ENCODE data around the gene ITPR3.

Gene ITPR3

DNA sequence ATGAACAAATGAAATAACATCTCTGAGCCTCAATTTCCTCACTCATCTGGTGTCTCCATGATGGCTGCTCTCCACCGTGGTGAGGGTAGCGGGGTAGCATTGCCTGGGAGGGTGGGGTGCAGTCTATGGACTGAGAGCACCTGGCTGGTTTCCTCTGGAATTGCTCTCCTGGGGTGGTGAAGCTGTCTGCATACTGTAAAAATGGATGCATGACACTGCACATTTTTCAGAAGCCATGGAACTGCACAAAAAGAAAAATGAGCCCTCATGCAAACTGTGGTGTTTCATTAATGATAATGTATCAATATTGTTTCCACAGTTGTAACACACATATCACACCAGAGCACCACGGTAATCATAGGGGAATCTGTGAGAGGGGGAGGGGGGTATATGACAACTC, 12.1 kb upstream of the ITPR3 start:
- Histone ChIP-seq H3K4me3 (ENCODE audit: low read length) (no peak overlapping the region), H3K27me3 (ENCODE audit: control insufficient read depth, insufficient read depth, low read length) (peaks cover 2% of the 10 kb centered on the region), H3K36me3 (ENCODE audit: control insufficient read depth, insufficient read depth, low read length) (no peaks in the 10 kb centered on the region), H3K4me1 (ENCODE audit: control insufficient read depth, insufficient read depth, low read length) (no peaks in the 10 kb centered on the region), H3K9ac (ENCODE audit: low read length) (no peak overlapping the region), H3K27ac (ENCODE audit: low read depth, low read length) (no peak overlapping the region)

DNA sequence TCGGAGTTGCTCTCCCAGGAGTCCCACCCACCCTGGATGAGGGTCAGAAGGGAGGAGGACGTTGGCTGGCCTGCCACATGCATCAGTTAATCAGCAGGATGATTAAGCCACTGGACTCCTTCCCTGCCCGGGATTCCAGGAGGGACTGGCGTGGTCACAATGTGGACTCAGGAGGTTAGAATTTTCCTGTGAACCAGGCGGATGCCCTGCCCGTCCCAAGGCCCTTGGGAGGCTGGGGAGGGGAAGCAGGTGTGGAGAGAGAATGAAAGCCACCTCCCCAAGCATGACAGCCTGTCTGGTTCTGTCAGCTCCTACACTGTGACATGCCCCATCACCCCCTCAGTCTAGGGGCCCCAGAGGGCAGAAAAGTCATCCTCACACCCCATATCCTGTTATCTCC, 11.6 kb upstream of the ITPR3 start:
- Histone ChIP-seq H3K27ac (ENCODE audit: low read depth, low read length) (peak overlapping the region; percentile 40), H3K9ac (ENCODE audit: low read length) (no peak overlapping the region)

GRCh38 chr6:33610067-33610466, 11.1 kb upstream of the ITPR3 start:
- H3K9ac ChIP-seq (ENCODE audit: low read length) = no peak overlapping the region
- no peaks in the 10 kb centered on the region for H3K36me3 ChIP-seq (ENCODE audit: control insufficient read depth, insufficient read depth, low read length)
- H3K4me3 ChIP-seq (ENCODE audit: low read length) = no peak overlapping the region
- H3K27ac ChIP-seq (ENCODE audit: low read depth, low read length) = peak overlapping the region; percentile 40
- H3K4me1 ChIP-seq (ENCODE audit: control insufficient read depth, insufficient read depth, low read length) = no peaks in the 10 kb centered on the region
- H3K27me3 ChIP-seq (ENCODE audit: control insufficient read depth, insufficient read depth, low read length) = peaks cover 2% of the 10 kb centered on the region

More for the DNA sequence above, 11.6 kb upstream of the ITPR3 start:
- Histone ChIP-seq H3K4me1 (ENCODE audit: control insufficient read depth, insufficient read depth, low read length) (no peaks in the 10 kb centered on the region), H3K27me3 (ENCODE audit: control insufficient read depth, insufficient read depth, low read length) (peaks cover 2% of the 10 kb centered on the region), H3K4me3 (ENCODE audit: low read length) (no peak overlapping the region), H3K36me3 (ENCODE audit: control insufficient read depth, insufficient read depth, low read length) (no peaks in the 10 kb centered on the region)

DNA sequence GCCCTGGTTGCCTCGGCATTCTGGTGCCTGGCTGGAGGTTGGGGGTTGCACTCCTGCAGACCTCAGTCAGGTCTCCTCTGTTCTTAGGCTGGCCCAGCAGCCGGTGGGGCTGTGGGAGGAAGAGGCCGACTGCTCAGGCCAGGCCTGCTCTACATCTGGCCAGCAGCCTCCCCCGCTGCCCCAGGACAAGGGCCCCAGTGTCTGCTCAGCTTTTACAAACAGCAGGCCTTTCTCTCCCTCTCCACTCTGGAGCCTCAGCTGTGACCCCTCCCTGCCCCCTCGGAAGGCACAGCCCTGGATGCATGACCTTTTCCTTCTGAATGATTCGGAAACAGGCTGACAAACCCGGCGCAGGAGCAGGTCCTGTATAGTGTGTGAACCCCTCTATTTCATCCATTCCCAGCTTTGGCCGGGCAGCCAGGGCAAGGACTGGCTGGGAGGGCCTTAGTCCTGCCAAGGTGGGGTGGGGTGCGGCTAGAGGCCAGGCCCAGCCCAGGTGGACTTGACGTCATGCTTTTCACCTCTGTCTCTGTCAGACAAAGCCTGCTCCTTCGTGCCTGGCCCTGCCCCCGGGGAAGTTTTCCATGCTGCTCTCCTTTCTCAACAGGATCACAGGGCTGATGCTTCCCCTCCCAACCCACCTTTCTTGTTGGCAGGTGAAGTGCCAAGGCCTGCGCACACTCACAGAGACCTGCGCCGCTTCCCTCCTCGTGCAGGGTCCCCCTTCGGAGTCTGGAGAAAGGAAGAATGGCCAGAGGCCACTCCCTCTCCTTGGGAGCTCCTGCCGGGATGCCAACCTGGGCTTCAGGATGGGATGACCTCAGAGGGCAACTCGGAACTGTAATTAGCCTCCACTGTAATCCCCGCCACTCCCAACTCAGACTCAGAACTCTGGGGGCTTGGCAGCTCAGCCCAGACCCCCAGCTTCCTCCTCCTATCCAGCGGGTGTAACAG, 10.1 kb upstream of the ITPR3 start:
- no peaks in the 10 kb centered on the region for H3K4me1 ChIP-seq (ENCODE audit: control insufficient read depth, insufficient read depth, low read length)
- no peak overlapping the region for H3K4me3 ChIP-seq (ENCODE audit: low read length)
- H3K36me3 ChIP-seq (ENCODE audit: control insufficient read depth, insufficient read depth, low read length) = no peaks in the 10 kb centered on the region
- H3K27me3 ChIP-seq (ENCODE audit: control insufficient read depth, insufficient read depth, low read length) = peaks cover 2% of the 10 kb centered on the region
- peak overlapping the region; percentile 50 for H3K27ac ChIP-seq (ENCODE audit: low read depth, low read length)
- H3K9ac ChIP-seq (ENCODE audit: low read length) = no peak overlapping the region

GRCh38 chr6:33613146-33613794, 7.9 kb upstream of the ITPR3 start:
- no peaks in the 10 kb centered on the region for H3K36me3 ChIP-seq (ENCODE audit: control insufficient read depth, insufficient read depth, low read length)
- no peak overlapping the region for H3K4me3 ChIP-seq (ENCODE audit: low read length)
- H3K27me3 ChIP-seq (ENCODE audit: control insufficient read depth, insufficient read depth, low read length) = peaks cover 2% of the 10 kb centered on the region
- no peaks in the 10 kb centered on the region for H3K4me1 ChIP-seq (ENCODE audit: control insufficient read depth, insufficient read depth, low read length)
- H3K27ac ChIP-seq (ENCODE audit: low read depth, low read length) = peak overlapping the region; percentile 22
- H3K9ac ChIP-seq (ENCODE audit: low read length) = no peak overlapping the region

DNA sequence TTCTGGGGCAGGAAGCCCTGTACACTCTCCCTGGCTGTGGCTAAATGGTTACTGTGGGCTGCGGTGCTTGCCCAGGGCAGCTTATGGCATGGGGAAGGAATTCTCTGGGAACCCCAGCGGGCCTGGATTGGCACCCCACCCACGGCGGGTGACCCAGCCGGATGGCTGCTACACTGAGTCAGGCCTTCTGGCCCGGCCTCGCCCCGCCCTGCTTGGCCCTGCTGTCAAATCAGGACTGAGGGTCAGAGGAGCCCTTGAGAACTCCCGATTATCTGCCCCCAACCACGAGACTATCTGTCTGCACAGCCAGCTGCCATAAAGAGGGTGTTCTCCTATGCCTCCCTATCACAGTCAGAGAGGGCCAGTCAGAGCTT, 7.3 kb upstream of the ITPR3 start:
- Histone ChIP-seq H3K27ac (ENCODE audit: low read depth, low read length) (peak overlapping the region; percentile 22), H3K4me1 (ENCODE audit: control insufficient read depth, insufficient read depth, low read length) (no peaks in the 10 kb centered on the region), H3K27me3 (ENCODE audit: control insufficient read depth, insufficient read depth, low read length) (peaks cover 2% of the 10 kb centered on the region), H3K36me3 (ENCODE audit: control insufficient read depth, insufficient read depth, low read length) (no peaks in the 10 kb centered on the region), H3K9ac (ENCODE audit: low read length) (no peak overlapping the region), H3K4me3 (ENCODE audit: low read length) (no peak overlapping the region)

DNA sequence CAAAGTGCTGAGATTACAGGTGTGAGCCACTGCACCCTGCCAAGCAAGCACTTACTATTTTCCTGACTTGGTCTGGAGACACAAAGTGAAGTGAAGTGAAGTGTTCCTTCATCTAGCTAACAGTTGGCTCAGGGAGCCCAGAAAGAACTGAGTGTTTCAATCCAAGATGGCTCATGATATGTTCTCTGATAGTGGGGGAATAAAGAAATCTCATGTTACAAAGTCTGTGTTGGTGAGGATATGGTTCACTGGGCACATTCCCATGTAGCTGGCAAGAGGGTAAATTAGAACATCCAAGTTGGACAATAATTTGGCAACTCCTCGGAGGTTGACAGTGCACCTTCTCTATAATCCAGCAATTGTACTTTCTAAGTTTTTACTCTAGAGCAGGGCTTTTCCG, 5.0 kb upstream of the ITPR3 start:
- no peaks in the 10 kb centered on the region for H3K4me1 ChIP-seq (ENCODE audit: control insufficient read depth, insufficient read depth, low read length)
- no peaks in the 10 kb centered on the region for H3K27me3 ChIP-seq (ENCODE audit: control insufficient read depth, insufficient read depth, low read length)
- H3K4me3 ChIP-seq (ENCODE audit: low read length) = no peak overlapping the region
- no peaks in the 10 kb centered on the region for H3K36me3 ChIP-seq (ENCODE audit: control insufficient read depth, insufficient read depth, low read length)
- H3K27ac ChIP-seq (ENCODE audit: low read depth, low read length) = no peak overlapping the region
- no peak overlapping the region for H3K9ac ChIP-seq (ENCODE audit: low read length)

DNA sequence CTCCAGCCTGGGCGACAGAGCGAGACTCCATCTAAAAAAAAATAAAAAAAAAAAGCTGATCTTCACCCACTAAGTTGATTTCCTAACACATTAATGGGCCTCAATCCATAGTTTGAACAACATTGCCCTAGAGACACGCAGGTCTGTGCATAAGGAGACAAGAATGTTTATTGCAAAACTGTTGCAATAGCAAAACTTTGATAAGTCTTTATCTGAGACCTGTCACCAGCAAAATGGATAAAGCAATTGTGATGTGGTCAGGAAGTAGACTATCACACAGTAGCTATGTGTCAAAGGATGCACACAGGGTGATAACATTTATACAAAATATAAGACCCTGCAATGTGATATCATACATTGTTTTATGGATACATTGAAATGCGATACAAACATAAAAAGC, 4.2 kb upstream of the ITPR3 start:
- Histone ChIP-seq H3K36me3 (ENCODE audit: control insufficient read depth, insufficient read depth, low read length) (no peaks in the 10 kb centered on the region), H3K27me3 (ENCODE audit: control insufficient read depth, insufficient read depth, low read length) (peaks cover 5% of the 10 kb centered on the region), H3K27ac (ENCODE audit: low read depth, low read length) (no peak overlapping the region), H3K9ac (ENCODE audit: low read length) (no peak overlapping the region), H3K4me3 (ENCODE audit: low read length) (no peak overlapping the region), H3K4me1 (ENCODE audit: control insufficient read depth, insufficient read depth, low read length) (peaks cover 2% of the 10 kb centered on the region)

DNA sequence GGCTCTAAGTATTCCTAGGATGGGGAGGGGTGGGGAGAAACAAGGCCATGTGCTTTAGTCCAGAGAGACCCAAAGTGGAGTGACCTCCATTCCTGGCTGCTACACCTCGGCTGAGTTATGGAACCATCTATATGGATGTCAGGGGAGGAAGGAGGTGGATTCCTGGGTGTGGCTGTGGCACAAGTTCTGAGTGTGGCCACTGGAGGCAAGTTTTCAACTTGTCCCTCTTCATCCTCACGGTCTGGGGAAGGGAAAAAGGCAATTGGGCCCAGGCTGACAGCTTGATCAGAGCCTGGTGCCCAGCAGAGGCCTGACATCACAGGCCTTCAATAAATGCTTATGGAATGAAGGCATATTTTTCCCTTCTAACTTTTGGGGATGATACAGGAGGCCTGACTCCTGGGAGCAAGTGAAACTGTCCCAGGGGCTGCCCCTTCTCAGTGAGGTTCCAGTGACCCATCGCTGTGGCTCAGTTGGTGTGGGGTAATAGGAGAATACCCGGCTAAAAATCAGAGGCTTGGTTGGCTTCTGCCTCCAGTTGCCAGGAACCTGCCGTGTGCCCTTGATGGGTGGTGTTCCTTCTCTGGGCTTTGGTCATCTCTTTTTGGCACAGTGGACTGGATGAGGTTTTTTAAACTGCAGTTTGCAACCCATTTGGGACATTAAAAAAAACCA, 1.8 kb upstream of the ITPR3 start:
- Histone ChIP-seq H3K4me3 (ENCODE audit: low read length) (no peak overlapping the region), H3K27me3 (ENCODE audit: control insufficient read depth, insufficient read depth, low read length) (peaks cover 9% of the 10 kb centered on the region)

DNA sequence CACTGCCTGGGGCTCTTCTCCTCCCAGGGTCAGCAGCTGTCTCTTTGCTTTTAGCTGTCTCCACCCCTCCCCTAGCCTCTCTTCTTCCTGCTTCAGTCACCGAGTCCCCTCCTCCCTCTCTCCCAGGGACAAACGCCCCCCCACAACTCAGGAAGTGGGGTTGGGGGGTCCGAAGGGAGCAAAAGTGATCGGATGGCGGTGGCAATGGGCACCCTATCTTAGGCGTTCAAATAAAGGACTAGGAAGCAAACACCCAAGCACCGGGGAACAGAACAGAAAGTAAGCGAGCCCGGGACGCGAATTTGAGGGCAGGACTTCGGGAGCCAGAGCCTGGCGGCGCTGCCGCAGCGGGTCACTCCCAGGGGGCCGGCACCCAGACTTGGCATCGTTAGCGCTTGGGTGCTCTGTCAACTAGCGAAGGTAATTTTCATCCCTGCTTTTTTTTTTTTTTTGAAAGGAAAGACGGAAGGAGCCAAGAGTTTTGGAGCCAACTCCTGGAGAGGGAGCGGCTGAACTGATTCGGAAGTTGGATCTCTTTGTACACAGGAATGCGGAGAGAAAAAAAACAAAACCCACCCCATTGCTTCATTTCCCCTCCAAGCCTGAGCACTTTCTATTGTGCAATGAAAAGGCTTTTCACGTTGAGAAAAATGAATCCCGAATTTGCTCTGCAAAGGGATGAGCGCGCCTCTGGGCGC, 815 bp upstream of the ITPR3 start:
- Histone ChIP-seq H3K27ac (ENCODE audit: low read depth, low read length) (peak overlapping the region; percentile 34), H3K27me3 (ENCODE audit: control insufficient read depth, insufficient read depth, low read length) (peaks cover 9% of the 10 kb centered on the region), H3K9ac (ENCODE audit: low read length) (peak overlapping the region; percentile 29), H3K4me3 (ENCODE audit: low read length) (peak overlapping the region; percentile 70), H3K36me3 (ENCODE audit: control insufficient read depth, insufficient read depth, low read length) (no peaks in the 10 kb centered on the region), H3K4me1 (ENCODE audit: control insufficient read depth, insufficient read depth, low read length) (peaks cover 3% of the 10 kb centered on the region)

More for the DNA sequence above, 1.8 kb upstream of the ITPR3 start:
- H3K36me3 ChIP-seq (ENCODE audit: control insufficient read depth, insufficient read depth, low read length) = no peaks in the 10 kb centered on the region
- H3K9ac ChIP-seq (ENCODE audit: low read length) = no peak overlapping the region
- H3K27ac ChIP-seq (ENCODE audit: low read depth, low read length) = no peak overlapping the region
- peaks cover 3% of the 10 kb centered on the region for H3K4me1 ChIP-seq (ENCODE audit: control insufficient read depth, insufficient read depth, low read length)

DNA sequence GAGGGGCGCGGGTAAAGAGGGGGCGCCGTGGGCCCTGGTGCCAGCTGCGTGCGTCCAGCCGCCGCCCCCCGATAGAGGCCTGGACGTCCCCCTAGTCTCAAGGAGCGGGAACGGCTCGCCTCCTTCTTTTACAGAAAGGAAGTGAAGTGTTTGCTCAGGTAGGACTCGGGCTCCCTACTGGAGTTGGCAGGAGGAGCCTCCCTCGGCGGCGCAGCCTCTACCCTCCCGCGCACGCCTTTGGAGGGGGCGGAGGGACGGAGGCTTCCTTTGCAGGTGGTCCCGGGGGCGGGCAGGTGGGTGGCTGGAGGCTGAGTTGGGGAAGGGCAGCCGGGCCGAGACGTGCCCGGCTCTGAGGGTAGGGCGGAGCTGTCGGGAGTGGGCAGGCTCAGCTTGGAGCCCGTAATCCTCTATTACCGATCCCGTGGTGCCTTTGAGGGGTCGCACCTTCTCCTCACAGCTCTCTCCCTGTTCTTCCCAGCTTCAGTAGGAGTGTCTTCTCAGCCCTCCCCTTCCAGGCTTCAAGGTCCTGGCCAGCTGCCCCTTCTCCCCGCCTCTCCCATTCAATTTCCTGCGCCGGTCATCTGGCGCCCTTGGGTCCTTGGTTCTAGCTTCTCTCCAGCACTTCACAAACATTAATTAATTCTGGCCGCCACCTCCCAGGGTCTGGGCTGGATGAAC, 728 bp downstream of the ITPR3 start:
- Histone ChIP-seq H3K4me3 (ENCODE audit: low read length) (peak overlapping the region; percentile 86), H3K27me3 (ENCODE audit: control insufficient read depth, insufficient read depth, low read length) (peaks cover 9% of the 10 kb centered on the region), H3K27ac (ENCODE audit: low read depth, low read length) (peak overlapping the region; percentile 43), H3K9ac (ENCODE audit: low read length) (peak overlapping the region; percentile 92), H3K36me3 (ENCODE audit: control insufficient read depth, insufficient read depth, low read length) (no peaks in the 10 kb centered on the region), H3K4me1 (ENCODE audit: control insufficient read depth, insufficient read depth, low read length) (peaks cover 3% of the 10 kb centered on the region)
